SK-N-SH (cell line): ENCODE data around the gene ZIC2. TPM values are rescaled to one million over a fixed set of nuclear protein-coding genes. Genes with fewer than 3 reads are reported as not detected.

Experiments
- CTCF ChIA-PET: fragments of 300-600, 350-600 bp; formaldehyde crosslinking; extraction: SDS; loops from one replicate; lab custom pipeline; 2021; lab: Yijun Ruan, JAX
- POLR2A ChIA-PET: fragments of 350-600 bp; sonication (Branson Sonifier 250); formaldehyde crosslinking; extraction: SDS; loops from one replicate; lab custom pipeline; 2020; ENCODE audit warnings: antibody characterized with exemption, inconsistent platforms; lab: Yijun Ruan, JAX
- DNase-seq: peaks from one replicate; pipeline ENCODE4 v3.0.0; 2012
- H2AFZ ChIP-seq: fragments of 200-600 bp; sonication (generic); 2 replicates; pipeline ENCODE4 v1.8.1; 2016; ENCODE audit warnings: antibody characterized with exemption, mild to moderate bottlenecking, low read depth
- H3F3A ChIP-seq: fragments of 200-600 bp; sonication (generic); replicated peaks from 2 replicates; pipeline ENCODE3; 2016; ENCODE audit warnings: antibody characterized with exemption, mild to moderate bottlenecking; ENCODE audit not compliant: insufficient read depth
- H3K27ac ChIP-seq, 2 experiments: fragments of 200-500 bp in 1 of 2; fragments of 200-600 bp in 1 of 2; sonication (Bioruptor generic) in 1 of 2; sonication (generic), shearing (Covaris generic) in 1 of 2; 2 replicates each; pipeline versions ENCODE4 v1.5.1 to v1.6.1; 2014 to 2016; ENCODE audit warnings: low read depth in 2 of 2, inconsistent platforms in 1 of 2, low read length in 1 of 2, mild to moderate bottlenecking in 1 of 2, mixed read lengths in 1 of 2
- H3K27me3 ChIP-seq: fragments of 200-600 bp; sonication (generic), shearing (Covaris generic); 2 replicates; pipeline ENCODE4 v1.6.1; 2016; ENCODE audit warnings: mixed run types; ENCODE audit not compliant: insufficient read depth
- H3K36me3 ChIP-seq, 2 experiments: fragments of 200-500 bp in 1 of 2; fragments of 200-600 bp in 1 of 2; sonication (Bioruptor generic) in 1 of 2; sonication (generic) in 1 of 2; replicated peaks in 1 of 2; 2 replicates each; pipeline versions ENCODE3 to v1.5.1; 2014 to 2016; ENCODE audit warnings: low read length in 1 of 2, mild to moderate bottlenecking in 1 of 2; ENCODE audit not compliant: insufficient read depth in 2 of 2, control insufficient read depth in 1 of 2
- H3K4me1 ChIP-seq, 2 experiments: fragments of 200-500 bp in 1 of 2; fragments of 200-600 bp in 1 of 2; sonication (Bioruptor generic) in 1 of 2; sonication (generic), shearing (Covaris generic) in 1 of 2; 2 replicates each; pipeline versions ENCODE4 v1.5.1 to v1.6.1; 2014 to 2016; ENCODE audit warnings: low read depth in 1 of 2, low read length in 1 of 2, mixed run types in 1 of 2; ENCODE audit not compliant: insufficient read depth in 2 of 2, control insufficient read depth in 1 of 2
- H3K4me2 ChIP-seq: fragments of 200-600 bp; sonication (generic), shearing (Covaris generic); 2 replicates; pipeline ENCODE4 v1.6.1; 2017; ENCODE audit warnings: mixed run types
- H3K4me3 ChIP-seq, 2 experiments: fragments of 200-500 bp in 1 of 2; fragments of 200-600 bp in 1 of 2; sonication (Bioruptor generic) in 1 of 2; sonication (generic), shearing (Covaris generic) in 1 of 2; 2 replicates each; pipeline versions ENCODE4 v1.5.1 to v1.8.1; 2014 to 2016; ENCODE audit warnings: low read depth in 2 of 2, inconsistent platforms in 1 of 2, low read length in 1 of 2, mild to moderate bottlenecking in 1 of 2, mixed read lengths in 1 of 2, moderate library complexity in 1 of 2
- H3K79me2 ChIP-seq: fragments of 200-600 bp; sonication (generic); 2 replicates; pipeline ENCODE4 v1.8.1; 2017; ENCODE audit warnings: mild to moderate bottlenecking; ENCODE audit not compliant: insufficient read depth
- H3K9ac ChIP-seq: fragments of 200-600 bp; sonication (generic); 2 replicates; pipeline ENCODE4 v1.6.1; 2017; ENCODE audit warnings: mixed run types
- H3K9me2 ChIP-seq: fragments of 200-600 bp; sonication (generic); 2 replicates; pipeline ENCODE4 v1.6.1; 2017; ENCODE audit warnings: mixed run types
- H3K9me3 ChIP-seq: fragments of 200-600 bp; sonication (generic); 2 replicates; pipeline ENCODE4 v1.6.1; 2017; ENCODE audit warnings: mixed run types, mild to moderate bottlenecking, moderate library complexity
- H4K20me1 ChIP-seq: fragments of 200-600 bp; sonication (generic); 2 replicates; pipeline ENCODE4 v1.6.1; 2017; ENCODE audit warnings: mild to moderate bottlenecking, mixed run types; ENCODE audit not compliant: insufficient read depth
- ELF1 ChIP-seq: IDR thresholded peaks from 2 replicates; pipeline ENCODE4 v1.4.0; 2012
- EP300 ChIP-seq, 2 experiments: IDR thresholded peaks; 2 replicates each; pipeline versions ENCODE4 v1.4.0 to v1.6.1; 2012; ENCODE audit warnings: borderline replicate concordance in 1 of 2, low read depth in 1 of 2, low read length in 1 of 2
- FOXM1 ChIP-seq: IDR thresholded peaks from 2 replicates; pipeline ENCODE4 v1.4.0; 2012; ENCODE audit warnings: low read depth, mild to moderate bottlenecking
- GATA2 ChIP-seq: sonication (generic); formaldehyde crosslinking; IDR thresholded peaks from 2 replicates; pipeline ENCODE4 v1.5.0; 2020; ENCODE audit warnings: mild to moderate bottlenecking, missing genetic modification reagents
- JUND ChIP-seq: IDR thresholded peaks from 2 replicates; pipeline ENCODE4 v1.4.0; 2012
- MEF2A ChIP-seq: IDR thresholded peaks from 2 replicates; pipeline ENCODE4 v1.4.0; 2012; ENCODE audit warnings: low read depth, borderline replicate concordance
- NRF1 ChIP-seq: IDR thresholded peaks from 2 replicates; pipeline ENCODE4 v1.6.1; 2012; ENCODE audit warnings: low read depth, mild to moderate bottlenecking, low read length
- RCOR1 ChIP-seq: fragments of 150-350 bp; IDR thresholded peaks from 2 replicates; pipeline ENCODE4 v1.6.1; 2017; ENCODE audit warnings: antibody characterized with exemption, low read length
- RFX5 ChIP-seq: IDR thresholded peaks from 2 replicates; pipeline ENCODE4 v1.6.1; 2012; ENCODE audit warnings: mild to moderate bottlenecking, improper control_type of control experiment, low read length
- SMC3 ChIP-seq: IDR thresholded peaks from 2 replicates; pipeline ENCODE4 v1.6.1; 2012; ENCODE audit warnings: low read depth, low read length, improper control_type of control experiment
- TCF12 ChIP-seq: IDR thresholded peaks from 2 replicates; pipeline ENCODE4 v1.4.0; 2012
- YY1 ChIP-seq: IDR thresholded peaks from 2 replicates; pipeline ENCODE4 v1.4.0; 2012; ENCODE audit warnings: low read depth, mild to moderate bottlenecking
- WGBS: methylation state at CpG from one replicate; pipeline ENCODE4 v1.1.6; 2017; ENCODE audit warnings: low lambda C conversion rate; 5-methylcytosine and 5-hydroxymethylcytosine counted together
- polyA plus RNA-seq, 3 experiments: library from polyadenylated mRNA; depleted of rRNA; stranded (reverse); fragments of >200 nt; gene quantifications; 2 replicates each; pipeline ENCODE4 v1.2.3, GENCODE V29; 2012
- TF ChIP-seq, protein P1 (sequence below): IDR thresholded peaks from 2 replicates; pipeline ENCODE4 v1.4.0; 2012; ENCODE audit warnings: low read depth
- TF ChIP-seq, protein P2 (sequence below): IDR thresholded peaks from 2 replicates; pipeline ENCODE4 v1.4.0; 2012; ENCODE audit warnings: low read depth, borderline replicate concordance
- TF ChIP-seq, protein P3 (sequence below): fragments of 150-350 bp; IDR thresholded peaks from 2 replicates; pipeline ENCODE4 v1.6.1; 2016; ENCODE audit warnings: mild to moderate bottlenecking, low read depth, low read length
- TF ChIP-seq, protein P4 (sequence below): fragments of 200-600 bp; sonication (generic); IDR thresholded peaks from 2 replicates; pipeline ENCODE4 v1.6.1; 2017; ENCODE audit warnings: antibody characterized with exemption, mild to moderate bottlenecking, moderate library complexity

Gene ZIC2
- polyA plus RNA-seq, 1 of the 3 experiments (the other 2 are of a cell fraction): not detected

DNA sequence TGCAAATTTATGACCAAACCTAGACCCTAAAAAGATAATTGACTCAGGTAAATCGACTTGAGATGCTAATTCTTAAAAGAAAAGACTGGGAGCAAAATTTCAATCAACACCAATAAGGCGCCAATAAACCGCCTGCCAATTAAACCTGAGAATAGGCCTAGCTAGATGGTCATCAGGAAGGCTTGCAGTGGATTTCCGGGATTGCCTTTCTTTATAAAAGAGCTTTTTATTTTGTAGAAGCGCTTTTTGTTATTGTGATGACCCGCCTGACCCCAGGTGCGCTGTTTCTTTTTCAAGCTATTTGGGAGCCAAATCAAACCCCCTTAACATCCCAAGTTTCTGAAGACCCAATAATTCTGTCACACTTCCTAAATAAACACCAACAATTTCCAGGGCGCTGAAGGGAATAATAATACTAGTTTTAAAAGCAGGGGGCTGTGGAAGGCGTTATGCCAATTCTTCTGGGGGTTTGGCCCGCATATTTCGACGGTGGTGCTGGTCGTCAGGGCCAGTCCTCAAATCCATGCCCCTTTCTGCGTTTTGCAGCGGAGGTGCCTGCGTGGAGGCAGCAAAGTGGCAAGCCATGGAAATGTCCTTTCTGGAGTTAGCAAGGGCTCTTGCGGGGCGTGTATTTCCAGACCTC is 7.2 kb upstream of the ZIC2 start:
- no peaks in the 10 kb centered on the region for H3K9me2 ChIP-seq
- H3K79me2 ChIP-seq: no peaks in the 10 kb centered on the region
- H3K9me3 ChIP-seq: no peaks in the 10 kb centered on the region
- CTCF ChIA-PET: interaction anchor here (1.0 to 2.1 kb wide), 4 partner anchors 10 to 318 kb away, joined by 3 to 7 read pairs (median 6); no protein-coding TSS in a partner anchor
- no peak overlapping the region for H3K4me3 ChIP-seq
- H3F3A ChIP-seq: no peaks in the 10 kb centered on the region
- H3K9ac ChIP-seq: no peak overlapping the region
- TF ChIP-seq RCOR1 (no peak), RFX5 (no peak), NRF1 (no peak), TCF12 (no peak)
- TF ChIP-seq, protein P1, sequence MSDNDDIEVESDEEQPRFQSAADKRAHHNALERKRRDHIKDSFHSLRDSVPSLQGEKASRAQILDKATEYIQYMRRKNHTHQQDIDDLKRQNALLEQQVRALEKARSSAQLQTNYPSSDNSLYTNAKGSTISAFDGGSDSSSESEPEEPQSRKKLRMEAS: no peak
- WGBS: 20% methylated on average over 18 of the region's 18 CpGs
- H3K27me3 ChIP-seq: peaks cover 91% of the 10 kb centered on the region
- peak; percentile 16 for DNase-seq
- no peak overlapping the region for H2AFZ ChIP-seq
- H3K4me1 ChIP-seq: no peaks in the 10 kb centered on the region; a peak in 1 of 4 replicates
- POLR2A ChIA-PET: interaction anchor here (0.6 kb wide), 2 partner anchors 43 to 85 kb away, joined by 3 read pairs; no protein-coding TSS in a partner anchor
- no peak overlapping the region for H3K4me2 ChIP-seq
- no peaks in the 10 kb centered on the region for H3K36me3 ChIP-seq
- no peak overlapping the region for H3K27ac ChIP-seq
- H4K20me1 ChIP-seq: peaks cover 20% of the 10 kb centered on the region

DNA sequence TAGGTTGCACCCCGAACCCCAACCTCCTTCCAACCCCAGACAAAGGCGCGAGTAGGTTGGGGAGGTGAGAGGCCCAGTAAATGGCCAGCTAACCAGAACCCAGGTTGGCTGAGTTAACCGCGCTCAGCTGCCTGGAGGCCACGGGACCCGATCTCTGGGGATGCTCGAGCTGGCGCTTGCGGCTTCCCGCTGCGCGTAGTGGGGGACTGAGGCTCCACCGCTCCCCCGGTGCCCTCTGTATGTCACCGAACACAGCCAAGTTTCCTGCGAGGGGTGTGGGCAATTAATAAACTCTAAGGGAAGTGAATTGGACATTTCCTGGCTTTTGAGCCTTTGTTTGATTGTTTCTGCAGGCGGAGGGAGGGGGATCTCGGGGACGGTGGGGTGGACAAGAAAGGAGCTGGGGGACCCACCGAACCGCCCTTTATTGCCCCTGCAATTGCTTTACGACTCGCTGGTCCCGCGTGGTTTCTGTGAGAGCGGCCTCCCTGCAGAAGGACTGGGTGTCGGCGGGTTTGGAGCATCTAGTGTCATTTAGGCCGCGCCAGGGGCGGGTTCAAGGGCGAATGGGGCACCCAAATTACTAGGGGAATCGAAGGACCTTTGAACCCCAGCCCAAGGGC is 6.5 kb upstream of the ZIC2 start:
- H3K79me2 ChIP-seq: no peaks in the 10 kb centered on the region
- H2AFZ ChIP-seq: no peak overlapping the region
- TF ChIP-seq EP300 (IDR thresholded peaks at IDR 0.05; ENCODE audit: borderline replicate concordance in 1 of 2, low read depth in 1 of 2, low read length in 1 of 2) (no peak), ELF1 (no peak)
- ChIA-PET CTCF (interaction anchor here (1.1 to 2.1 kb wide), 3 partner anchors 9 to 318 kb away, joined by 5 to 7 read pairs (median 7); no protein-coding TSS in a partner anchor), POLR2A (interaction anchor here (0.6 kb wide), 2 partner anchors 42 to 85 kb away, joined by 3 read pairs; no protein-coding TSS in a partner anchor)
- 19% methylated on average over 23 of the region's 34 CpGs for whole genome bisulfite sequencing
- no peaks in the 10 kb centered on the region for H3F3A ChIP-seq
- peaks cover 91% of the 10 kb centered on the region for H3K27me3 ChIP-seq
- H3K4me2 ChIP-seq: no peak overlapping the region
- no peaks in the 10 kb centered on the region; a peak in 1 of 4 replicates for H3K4me1 ChIP-seq
- H3K36me3 ChIP-seq: no peaks in the 10 kb centered on the region
- H3K27ac ChIP-seq: no peak overlapping the region
- no peak overlapping the region for H3K4me3 ChIP-seq
- H3K9me3 ChIP-seq: no peaks in the 10 kb centered on the region
- H3K9me2 ChIP-seq: no peaks in the 10 kb centered on the region
- no peak overlapping the region for H3K9ac ChIP-seq
- peaks cover 20% of the 10 kb centered on the region for H4K20me1 ChIP-seq
- DNase-seq: peak; percentile 32

DNA sequence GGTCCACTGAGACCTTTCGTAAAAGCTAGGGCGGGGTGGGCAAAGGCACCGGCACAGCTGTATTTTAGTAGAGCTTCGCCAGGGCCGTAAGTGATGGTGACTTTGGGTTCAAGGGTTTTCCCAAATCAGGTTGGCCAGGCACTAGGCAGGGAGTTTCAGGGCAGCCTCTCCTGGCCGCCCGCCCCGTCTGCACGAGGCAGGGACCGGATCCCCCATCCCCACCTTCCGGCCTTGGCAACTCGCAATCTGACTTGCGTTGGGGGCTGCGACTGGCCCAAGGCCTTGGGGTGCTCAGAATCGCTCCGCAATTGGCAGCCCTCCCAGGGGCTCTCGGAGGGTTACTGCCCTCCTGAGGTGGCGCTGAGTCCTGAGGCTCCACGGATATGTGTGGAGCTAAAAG is 6.0 kb upstream of the ZIC2 start:
- Histone ChIP-seq H3K4me1 (no peaks in the 10 kb centered on the region; a peak in 1 of 4 replicates), H3K9me3 (no peaks in the 10 kb centered on the region), H4K20me1 (peaks cover 20% of the 10 kb centered on the region), H3K4me3 (no peak overlapping the region), H3K9me2 (no peaks in the 10 kb centered on the region), H3K36me3 (no peaks in the 10 kb centered on the region), H3F3A (no peaks in the 10 kb centered on the region), H2AFZ (no peak overlapping the region), H3K9ac (no peak overlapping the region), H3K79me2 (no peaks in the 10 kb centered on the region), H3K27ac (no peak overlapping the region), H3K4me2 (no peak overlapping the region), H3K27me3 (peaks cover 93% of the 10 kb centered on the region)
- ChIA-PET POLR2A (no interaction called here), CTCF (interaction anchor here (2.1 kb wide), 1 partner anchor 319 kb away, joined by 7 read pairs; no protein-coding TSS in a partner anchor)
- DNase-seq: peak; percentile 42
- no CpG with 5 or more reads among the region's 19 CpGs for WGBS
- TF ChIP-seq, protein P2, sequence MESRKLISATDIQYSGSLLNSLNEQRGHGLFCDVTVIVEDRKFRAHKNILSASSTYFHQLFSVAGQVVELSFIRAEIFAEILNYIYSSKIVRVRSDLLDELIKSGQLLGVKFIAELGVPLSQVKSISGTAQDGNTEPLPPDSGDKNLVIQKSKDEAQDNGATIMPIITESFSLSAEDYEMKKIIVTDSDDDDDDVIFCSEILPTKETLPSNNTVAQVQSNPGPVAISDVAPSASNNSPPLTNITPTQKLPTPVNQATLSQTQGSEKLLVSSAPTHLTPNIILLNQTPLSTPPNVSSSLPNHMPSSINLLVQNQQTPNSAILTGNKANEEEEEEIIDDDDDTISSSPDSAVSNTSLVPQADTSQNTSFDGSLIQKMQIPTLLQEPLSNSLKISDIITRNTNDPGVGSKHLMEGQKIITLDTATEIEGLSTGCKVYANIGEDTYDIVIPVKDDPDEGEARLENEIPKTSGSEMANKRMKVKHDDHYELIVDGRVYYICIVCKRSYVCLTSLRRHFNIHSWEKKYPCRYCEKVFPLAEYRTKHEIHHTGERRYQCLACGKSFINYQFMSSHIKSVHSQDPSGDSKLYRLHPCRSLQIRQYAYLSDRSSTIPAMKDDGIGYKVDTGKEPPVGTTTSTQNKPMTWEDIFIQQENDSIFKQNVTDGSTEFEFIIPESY: no peak
- TF ChIP-seq, protein P3, sequence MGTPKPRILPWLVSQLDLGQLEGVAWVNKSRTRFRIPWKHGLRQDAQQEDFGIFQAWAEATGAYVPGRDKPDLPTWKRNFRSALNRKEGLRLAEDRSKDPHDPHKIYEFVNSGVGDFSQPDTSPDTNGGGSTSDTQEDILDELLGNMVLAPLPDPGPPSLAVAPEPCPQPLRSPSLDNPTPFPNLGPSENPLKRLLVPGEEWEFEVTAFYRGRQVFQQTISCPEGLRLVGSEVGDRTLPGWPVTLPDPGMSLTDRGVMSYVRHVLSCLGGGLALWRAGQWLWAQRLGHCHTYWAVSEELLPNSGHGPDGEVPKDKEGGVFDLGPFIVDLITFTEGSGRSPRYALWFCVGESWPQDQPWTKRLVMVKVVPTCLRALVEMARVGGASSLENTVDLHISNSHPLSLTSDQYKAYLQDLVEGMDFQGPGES: no peak
- TF ChIP-seq MEF2A (no peak), SMC3 (no peak), JUND (no peak), FOXM1 (no peak), GATA2 (CRISPR knock-in tag) (no peak), YY1 (no peak)
- TF ChIP-seq, protein P4, sequence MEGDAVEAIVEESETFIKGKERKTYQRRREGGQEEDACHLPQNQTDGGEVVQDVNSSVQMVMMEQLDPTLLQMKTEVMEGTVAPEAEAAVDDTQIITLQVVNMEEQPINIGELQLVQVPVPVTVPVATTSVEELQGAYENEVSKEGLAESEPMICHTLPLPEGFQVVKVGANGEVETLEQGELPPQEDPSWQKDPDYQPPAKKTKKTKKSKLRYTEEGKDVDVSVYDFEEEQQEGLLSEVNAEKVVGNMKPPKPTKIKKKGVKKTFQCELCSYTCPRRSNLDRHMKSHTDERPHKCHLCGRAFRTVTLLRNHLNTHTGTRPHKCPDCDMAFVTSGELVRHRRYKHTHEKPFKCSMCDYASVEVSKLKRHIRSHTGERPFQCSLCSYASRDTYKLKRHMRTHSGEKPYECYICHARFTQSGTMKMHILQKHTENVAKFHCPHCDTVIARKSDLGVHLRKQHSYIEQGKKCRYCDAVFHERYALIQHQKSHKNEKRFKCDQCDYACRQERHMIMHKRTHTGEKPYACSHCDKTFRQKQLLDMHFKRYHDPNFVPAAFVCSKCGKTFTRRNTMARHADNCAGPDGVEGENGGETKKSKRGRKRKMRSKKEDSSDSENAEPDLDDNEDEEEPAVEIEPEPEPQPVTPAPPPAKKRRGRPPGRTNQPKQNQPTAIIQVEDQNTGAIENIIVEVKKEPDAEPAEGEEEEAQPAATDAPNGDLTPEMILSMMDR: no peak
